Esophagus muscularis mucosa (tissue), 4 donors: ENCODE results near the gene PDXK. TPM values are rescaled to one million over a fixed set of nuclear protein-coding genes. Genes with fewer than 3 reads are reported as not detected.
A peak's percentile ranks its signal among the peaks of the same experiment; 100 is the strongest.

Source experiments
- DNase-seq: peaks from one replicate; pipeline ENCODE4 v3.0.0-alpha.2; 2017; ENCODE audit errors: extremely low spot score
- H3K27ac ChIP-seq, 4 donors: fragments of 200-600 bp; sonication (generic); replicated peaks in 1 of 4; 1 replicate in 3 of 4; 2 replicates in 1 of 4; pipeline ENCODE4 v1.5.1; 2016 to 2019; ENCODE audit warnings: mild to moderate bottlenecking in 1 of 4
- H3K27me3 ChIP-seq, 4 donors: fragments of 200-600 bp; sonication (generic); one replicate each; pipeline versions ENCODE4 v1.5.1 to v1.6.0; 2016 to 2019
- H3K36me3 ChIP-seq, 4 donors: fragments of 200-600 bp; sonication (generic); one replicate each; pipeline ENCODE4 v1.5.1; 2016 to 2019
- H3K4me1 ChIP-seq, 4 donors: fragments of 200-600 bp; sonication (generic); one replicate each; pipeline ENCODE4 v1.5.1; 2016 to 2019
- H3K4me3 ChIP-seq, 4 donors: fragments of 200-600 bp; sonication (generic); 1 replicate in 2 of 4; 2 replicates in 2 of 4; pipeline ENCODE4 v1.5.1; 2016 to 2019; ENCODE audit warnings: mild to moderate bottlenecking in 4 of 4, moderate library complexity in 1 of 4
- H3K9me3 ChIP-seq, 4 donors: fragments of 200-600 bp; sonication (generic); 1 replicate in 3 of 4; 2 replicates in 1 of 4; pipeline ENCODE4 v1.5.1; 2016 to 2019
- EP300 ChIP-seq: sonication (generic); formaldehyde crosslinking; IDR thresholded peaks from one replicate; pipeline ENCODE4 v1.6.1; 2017; ENCODE audit warnings: antibody characterized with exemption
- POLR2A ChIP-seq: fragments of 450-650 bp; IDR thresholded peaks from one replicate; pipeline ENCODE4 v1.6.1; 2017; ENCODE audit warnings: antibody characterized with exemption, moderate library complexity, mild to moderate bottlenecking, low read depth
- POLR2AphosphoS5 ChIP-seq, 2 donors: sonication (generic); formaldehyde crosslinking; IDR thresholded peaks; one replicate each; pipeline ENCODE4 v1.6.1; 2017; ENCODE audit warnings: antibody characterized with exemption in 2 of 2
- WGBS: methylation state at CpG from one replicate; pipeline ENCODE4 v1.1.5; 2018; 5-methylcytosine and 5-hydroxymethylcytosine counted together
- intact Hi-C: fragments of 100-400 bp; cut with DNase I; formaldehyde crosslinking; loops from one replicate; pipeline ENCODE4 v1.15.1; 2023
- total RNA-seq, 4 donors: library from RNA; depleted of rRNA; stranded (reverse); fragments of >200 nt; gene quantifications; one replicate each; pipeline versions ENCODE4 v1.1.0 to v1.2.1, GENCODE V29; 2016
- TF ChIP-seq, protein P1 (sequence below), 3 experiments: fragments of 200-600 bp in 2 of 3; fragments of 450-650 bp in 1 of 3; sonication (generic) in 2 of 3; IDR thresholded peaks; one replicate each; pipeline ENCODE4 v1.5.1; 2017 to 2019; ENCODE audit warnings: antibody characterized with exemption in 3 of 3, mild to moderate bottlenecking in 2 of 3, moderate library complexity in 1 of 3

PDXK gene
- total RNA-seq, 4 donors from 2014 or later = 22.4 to 40.9 (median 31.8) TPM

DNA sequence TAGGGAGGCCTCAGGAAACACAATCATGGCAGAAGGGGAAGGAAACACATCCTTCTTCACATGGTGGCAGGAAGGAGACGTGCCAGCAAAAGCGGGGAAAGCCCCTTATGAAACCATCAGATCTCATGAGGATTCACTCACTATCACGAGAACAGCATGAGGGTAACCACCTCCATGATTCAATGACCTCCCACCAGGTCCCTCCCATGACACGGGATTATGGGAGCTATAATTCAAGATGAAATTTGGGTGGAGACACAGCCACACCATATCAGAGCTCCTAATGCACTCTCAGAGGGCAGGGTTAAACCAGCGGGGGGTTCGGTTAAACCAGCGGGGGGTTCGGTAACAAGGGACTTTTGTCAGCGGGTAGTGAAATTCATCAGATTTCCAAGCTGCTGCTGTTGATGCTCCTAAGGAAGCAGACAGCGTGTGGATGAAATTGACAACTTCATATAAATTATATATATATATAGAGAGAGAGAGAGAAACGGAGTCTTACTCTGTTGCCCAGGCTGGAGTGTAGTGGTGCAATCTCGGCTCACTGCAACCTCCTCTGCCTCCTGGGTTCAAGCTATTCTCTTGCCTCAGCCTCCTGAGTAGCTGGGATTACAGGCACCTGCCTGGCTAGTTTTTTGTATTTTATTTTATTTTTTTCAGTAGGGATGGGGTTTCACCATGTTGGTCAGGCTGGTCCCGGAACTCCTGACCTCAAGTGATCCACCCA lies 52.9 kb downstream of the PDXK start:
- WGBS = 80% methylated on average over 13 of the region's 13 CpGs
- intact Hi-C loops = no loop called here
- Histone ChIP-seq H3K36me3 (peaks cover 18 to 28% (median 19%) of the 10 kb centered on the region in 4 donors), H3K4me3 (no peak overlapping the region), H3K27me3 (no peaks in the 10 kb centered on the region), H3K9me3 (no peaks in the 10 kb centered on the region), H3K27ac (no peak overlapping the region), H3K4me1 (peaks cover 20 to 42% (median 33%) of the 10 kb centered on the region in 4 donors)
- TF ChIP-seq POLR2AphosphoS5 (IDR thresholded peaks at IDR 0.05) = no peak
- TF ChIP-seq, protein P1, sequence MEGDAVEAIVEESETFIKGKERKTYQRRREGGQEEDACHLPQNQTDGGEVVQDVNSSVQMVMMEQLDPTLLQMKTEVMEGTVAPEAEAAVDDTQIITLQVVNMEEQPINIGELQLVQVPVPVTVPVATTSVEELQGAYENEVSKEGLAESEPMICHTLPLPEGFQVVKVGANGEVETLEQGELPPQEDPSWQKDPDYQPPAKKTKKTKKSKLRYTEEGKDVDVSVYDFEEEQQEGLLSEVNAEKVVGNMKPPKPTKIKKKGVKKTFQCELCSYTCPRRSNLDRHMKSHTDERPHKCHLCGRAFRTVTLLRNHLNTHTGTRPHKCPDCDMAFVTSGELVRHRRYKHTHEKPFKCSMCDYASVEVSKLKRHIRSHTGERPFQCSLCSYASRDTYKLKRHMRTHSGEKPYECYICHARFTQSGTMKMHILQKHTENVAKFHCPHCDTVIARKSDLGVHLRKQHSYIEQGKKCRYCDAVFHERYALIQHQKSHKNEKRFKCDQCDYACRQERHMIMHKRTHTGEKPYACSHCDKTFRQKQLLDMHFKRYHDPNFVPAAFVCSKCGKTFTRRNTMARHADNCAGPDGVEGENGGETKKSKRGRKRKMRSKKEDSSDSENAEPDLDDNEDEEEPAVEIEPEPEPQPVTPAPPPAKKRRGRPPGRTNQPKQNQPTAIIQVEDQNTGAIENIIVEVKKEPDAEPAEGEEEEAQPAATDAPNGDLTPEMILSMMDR (IDR thresholded peaks at IDR 0.05) = no peak
- no peak for TF ChIP-seq POLR2A
- no peak for TF ChIP-seq EP300
- DNase-seq = no peak

DNA sequence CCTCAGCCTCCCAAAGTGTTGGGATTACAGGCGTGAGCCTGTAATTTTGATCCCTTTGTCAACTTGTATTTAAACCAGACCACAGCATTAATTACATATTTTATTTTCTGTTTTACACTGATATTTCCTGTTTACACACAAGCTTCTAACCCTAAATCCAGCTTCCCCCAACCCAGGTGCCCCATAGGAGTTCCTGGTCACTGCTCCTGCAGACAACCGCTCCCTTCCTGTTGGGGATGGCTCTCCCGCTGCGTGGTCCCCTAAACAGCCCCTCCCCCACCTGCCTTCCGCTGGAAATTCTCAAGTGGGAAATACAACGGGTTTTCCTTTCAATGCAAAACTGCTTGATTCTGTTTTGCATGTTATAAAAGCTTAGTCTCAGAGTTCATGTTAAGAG lies 53.5 kb downstream of the PDXK start:
- Histone ChIP-seq H3K4me3 (no peak overlapping the region), H3K36me3 (peaks cover 18 to 28% (median 19%) of the 10 kb centered on the region in 4 donors), H3K27me3 (no peaks in the 10 kb centered on the region), H3K4me1 (peaks cover 20 to 37% (median 28%) of the 10 kb centered on the region in 4 donors), H3K9me3 (no peaks in the 10 kb centered on the region), H3K27ac (no peak overlapping the region)
- 73% methylated on average over 6 of the region's 6 CpGs for WGBS
- intact Hi-C loops = no loop called here
- DNase-seq = no peak
- no peak for TF ChIP-seq POLR2A
- no peak for TF ChIP-seq POLR2AphosphoS5 (IDR thresholded peaks at IDR 0.05)
- TF ChIP-seq, protein P1 (IDR thresholded peaks at IDR 0.05) = no peak

DNA sequence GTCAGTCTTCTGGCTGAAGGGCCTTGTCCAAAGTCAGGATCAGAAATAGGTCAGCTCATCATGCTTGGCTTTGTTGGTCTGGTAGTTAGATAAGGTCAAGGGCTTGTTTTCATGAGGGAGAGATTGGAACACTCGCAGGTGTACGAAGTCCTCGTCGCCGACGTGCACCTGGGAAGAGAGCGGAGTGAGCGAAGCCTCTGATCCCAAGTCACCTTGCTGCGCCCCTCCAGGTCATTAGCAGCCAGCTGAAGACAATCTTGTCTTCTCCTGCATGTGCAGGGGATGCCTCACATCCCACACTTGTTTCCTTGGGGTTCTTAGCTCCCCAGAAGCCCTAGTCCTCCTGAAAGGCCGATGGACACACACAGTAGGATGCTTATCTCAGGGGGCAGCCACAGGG lies 55.2 kb downstream of the PDXK start:
- no peak overlapping the region for H3K27ac ChIP-seq
- H3K9me3 ChIP-seq = no peaks in the 10 kb centered on the region
- H3K4me3 ChIP-seq = no peak overlapping the region
- intact Hi-C loops = no loop called here
- 88% methylated on average over 10 of the region's 10 CpGs for WGBS
- no peak for DNase-seq
- H3K4me1 ChIP-seq = peaks cover 13 to 21% (median 20%) of the 10 kb centered on the region in 4 donors
- H3K27me3 ChIP-seq = no peaks in the 10 kb centered on the region
- TF ChIP-seq, protein P1 (IDR thresholded peaks at IDR 0.05) = no peak
- TF ChIP-seq POLR2AphosphoS5 (IDR thresholded peaks at IDR 0.05) (no peak), EP300 (no peak), POLR2A (no peak)
- peaks cover 18 to 28% (median 19%) of the 10 kb centered on the region in 4 donors for H3K36me3 ChIP-seq

DNA sequence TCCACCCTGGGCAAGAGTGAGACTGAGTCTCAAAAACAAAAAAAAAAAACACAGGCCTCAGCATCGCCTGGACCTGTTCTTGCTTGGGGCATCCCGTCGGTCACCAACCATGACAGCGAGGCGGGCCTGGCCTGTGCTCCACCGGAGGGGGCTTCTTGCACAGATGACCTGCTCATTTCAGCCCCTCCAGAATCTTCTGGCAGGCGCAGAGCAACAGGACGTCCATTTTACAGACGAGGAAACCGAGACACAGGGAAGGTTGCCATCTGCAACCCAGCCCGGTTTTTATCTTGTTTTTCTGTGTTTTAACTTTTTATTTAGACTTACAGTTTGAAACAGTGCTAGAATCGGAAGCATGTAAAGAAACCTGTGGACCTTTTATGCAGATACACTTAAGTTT lies 56.3 kb downstream of the PDXK start:
- peaks cover 13 to 21% (median 20%) of the 10 kb centered on the region in 4 donors for H3K4me1 ChIP-seq
- DNase-seq = no peak
- H3K9me3 ChIP-seq = no peaks in the 10 kb centered on the region
- peak overlapping the region; percentile 70 to 99 (median 84) for H3K4me3 ChIP-seq
- peak overlapping the region; percentile 80 to 92 (median 89) for H3K27ac ChIP-seq
- peaks cover 18 to 28% (median 19%) of the 10 kb centered on the region in 4 donors for H3K36me3 ChIP-seq
- intact Hi-C loops = loop anchor here (5.0 kb wide), 1 partner anchor 48 kb away; no protein-coding TSS in a partner anchor
- WGBS = 86% methylated on average over 12 of the region's 12 CpGs
- no peaks in the 10 kb centered on the region for H3K27me3 ChIP-seq
- TF ChIP-seq POLR2A = no peak
- TF ChIP-seq, protein P1 (IDR thresholded peaks at IDR 0.05) = no peak
- TF ChIP-seq EP300 = no peak
- TF ChIP-seq POLR2AphosphoS5 (IDR thresholded peaks at IDR 0.05) = no peak
